Lung (tissue), 12 donors: ENCODE measurements around the gene TSKU. TPM values are rescaled to one million over a fixed set of nuclear protein-coding genes. Genes with fewer than 3 reads are reported as not detected.
"Not testable (repeated sequence)": the region's sequence is repeated elsewhere in the genome, so short reads cannot be mapped to it uniquely, and the experiment has no call there.

Source experiments
- ATAC-seq: fragments of 200-7000 bp; cut with Tn5 transposase; one replicate; pipeline ENCODE4 v1.9.1; 2020; ENCODE audit warnings: moderate number of reproducible peaks; ENCODE audit not compliant: insufficient read depth, low FRiP score
- DNase-seq, 3 donors: peaks; one replicate each; pipeline ENCODE4 v3.0.0-alpha.2; 2013 to 2017
- H3K27ac ChIP-seq, 2 donors: one replicate each; pipeline ENCODE4 v1.5.1; 2013; ENCODE audit warnings: mild to moderate bottlenecking in 2 of 2, moderate library complexity in 2 of 2, control low read depth in 1 of 2, inconsistent platforms in 1 of 2, low read depth in 1 of 2, low read length in 1 of 2
- H3K27me3 ChIP-seq, 3 donors: one replicate each; pipeline ENCODE4 v1.5.1; 2013; ENCODE audit warnings: low read length in 2 of 3; ENCODE audit not compliant: control insufficient read depth in 3 of 3, insufficient read depth in 3 of 3
- H3K36me3 ChIP-seq, 4 donors: one replicate each; pipeline ENCODE4 v1.5.1; 2013; ENCODE audit warnings: low read length in 4 of 4, mild to moderate bottlenecking in 1 of 4, moderate library complexity in 1 of 4; ENCODE audit not compliant: control insufficient read depth in 4 of 4, insufficient read depth in 4 of 4
- H3K4me1 ChIP-seq, 5 donors: one replicate each; pipeline ENCODE4 v1.5.1; 2013; ENCODE audit warnings: low read length in 5 of 5, mild to moderate bottlenecking in 2 of 5, moderate library complexity in 1 of 5; ENCODE audit not compliant: control insufficient read depth in 5 of 5, insufficient read depth in 5 of 5
- H3K4me3 ChIP-seq: one replicate; pipeline ENCODE4 v1.5.1; 2013; ENCODE audit warnings: mild to moderate bottlenecking, control low read depth, moderate library complexity
- H3K9ac ChIP-seq, 2 donors: one replicate each; pipeline ENCODE4 v1.5.1; 2013; ENCODE audit warnings: low read length in 2 of 2, control low read depth in 1 of 2; ENCODE audit not compliant: insufficient read depth in 1 of 2
- H3K9me3 ChIP-seq, 4 donors: one replicate each; pipeline ENCODE4 v1.5.1; 2013; ENCODE audit warnings: low read length in 3 of 4, mild to moderate bottlenecking in 1 of 4, moderate library complexity in 1 of 4; ENCODE audit not compliant: control insufficient read depth in 4 of 4, insufficient read depth in 3 of 4
- CTCF ChIP-seq: IDR thresholded peaks from 2 replicates; pipeline ENCODE4 v1.5.1; 2012; ENCODE audit warnings: mild to moderate bottlenecking; ENCODE audit errors: control extremely low read depth, extremely low read depth
- WGBS, 2 donors: extraction: QIAGEN DNeasy Blood & Tissue Kit; methylation state at CpG; one replicate each; pipeline ENCODE4 v1.1.7; 2013; 5-methylcytosine and 5-hydroxymethylcytosine counted together
- polyA plus RNA-seq, 2 donors: library from polyadenylated mRNA; stranded (reverse); fragments of 200-250 nt; gene quantifications; one replicate each; pipeline ENCODE4 v1.2.1, GENCODE V29; 2013
- total RNA-seq, 2 donors: library from RNA; depleted of rRNA in 1 of 2; stranded (reverse); fragments of >200 nt in 1 of 2; gene quantifications; one replicate each; pipeline ENCODE4 v1.2.1, GENCODE V29; 2014 to 2021
- donor health status: control.
- donor health status: control.
- donor health status: Bipolar disorder and iron deficiency.
- donor health status: healthy.
- donor health status: DM: yes; HTN: yes; CAD: no.

TSKU gene
- total and polyA plus RNA-seq, 4 donors: 3.7 to 18.6 (median 11.6) TPM

GRCh38 chr11:76790251-76790650 lies 7.1 kb downstream of the TSKU start:
- TF ChIP-seq CTCF: no peak
- DNase-seq (no peak), ATAC-seq (no peak)
- Histone ChIP-seq H3K9me3 (no peaks in the 10 kb centered on the region), H3K4me3 (no peak overlapping the region), H3K4me1 (peaks cover 0 to 36% (median 19%) of the 10 kb centered on the region in 5 donors), H3K27ac (no peak overlapping the region), H3K9ac (no peak overlapping the region), H3K27me3 (no peaks in the 10 kb centered on the region), H3K36me3 (no peaks in the 10 kb centered on the region)
- 85 to 89% methylated on average over 5 of the region's 5 CpGs for WGBS, 2 donors

GRCh38 chr11:76791002-76791770 lies 8.0 kb downstream of the TSKU start:
- 93 to 94% methylated on average over 4 of the region's 4 CpGs for WGBS, 2 donors
- H3K27me3 ChIP-seq, H3K36me3 ChIP-seq, H3K9me3 ChIP-seq, H3K9ac ChIP-seq, H3K27ac ChIP-seq, H3K4me3 ChIP-seq, ATAC-seq, DNase-seq: not testable (repeated sequence)
- H3K4me1 ChIP-seq: peaks cover 0 to 36% (median 19%) of the 10 kb centered on the region in 5 donors

- no peak for ATAC-seq
- no peak for TF ChIP-seq CTCF
- no peak overlapping the region for H3K9ac ChIP-seq
- H3K36me3 ChIP-seq: peaks cover 0 to 9% (median 2%) of the 10 kb centered on the region in 4 donors
- no peaks in the 10 kb centered on the region for H3K9me3 ChIP-seq
- no peak overlapping the region for H3K27ac ChIP-seq
- H3K4me1 ChIP-seq: peaks cover 0 to 36% (median 14%) of the 10 kb centered on the region in 5 donors
- WGBS, 2 donors: 67 to 81% methylated on average over 6 of the region's 6 CpGs
- H3K4me3 ChIP-seq: no peak overlapping the region
- no peak for DNase-seq
- no peaks in the 10 kb centered on the region for H3K27me3 ChIP-seq
Observed at GRCh38 chr11:76791861-76792260, 8.7 kb downstream of the TSKU start.

GRCh38 chr11:76792505-76793264 lies 9.5 kb downstream of the TSKU start:
- H3K27ac ChIP-seq: no peak overlapping the region
- H3K36me3 ChIP-seq: peaks cover 0 to 9% (median 2%) of the 10 kb centered on the region in 4 donors
- no peak overlapping the region for H3K4me3 ChIP-seq
- DNase-seq: no peak
- ATAC-seq: no peak
- no peaks in the 10 kb centered on the region for H3K9me3 ChIP-seq
- TF ChIP-seq CTCF: no peak
- WGBS, 2 donors: 92 to 94% methylated on average over 13 of the region's 13 CpGs
- H3K9ac ChIP-seq: no peak overlapping the region
- H3K4me1 ChIP-seq: peaks cover 0 to 29% (median 14%) of the 10 kb centered on the region in 5 donors
- no peaks in the 10 kb centered on the region for H3K27me3 ChIP-seq
